ENCODE data around the gene CFDP1.

Gene CFDP1

GRCh38 chr16:75420987-75421819 lies 12.1 kb downstream of the CFDP1 start:
- Histone ChIP-seq H3K9me3 (ENCODE audit: severe bottlenecking) (no peaks in the 10 kb centered on the region), H3K4me3 (ENCODE audit: low read depth, low read length) (no peak overlapping the region), H3K27ac (no peak overlapping the region), H3K36me3 (no peaks in the 10 kb centered on the region; the same call in 1 of the 2 replicates), H3K27me3 (ENCODE audit: insufficient read depth, low read depth, severe bottlenecking) (no peaks in the 10 kb centered on the region)
- peak; percentile 79 for DNase-seq
- no peak for TF ChIP-seq CTCF (IDR thresholded peaks at IDR 0.05; ENCODE audit: low read depth, low read length)

GRCh38 chr16:75416904-75417565 lies 16.3 kb downstream of the CFDP1 start:
- DNase-seq, result no peak
- no peak for TF ChIP-seq CTCF (IDR thresholded peaks at IDR 0.05; ENCODE audit: low read depth, low read length)
- Histone ChIP-seq H3K27ac (no peak overlapping the region), H3K4me3 (ENCODE audit: low read depth, low read length) (no peak overlapping the region), H3K9me3 (ENCODE audit: severe bottlenecking) (no peaks in the 10 kb centered on the region), H3K36me3 (peaks cover 16% of the 10 kb centered on the region), H3K27me3 (ENCODE audit: insufficient read depth, low read depth, severe bottlenecking) (no peaks in the 10 kb centered on the region)

- no peak for TF ChIP-seq CTCF (IDR thresholded peaks at IDR 0.05; ENCODE audit: low read depth, low read length)
- Histone ChIP-seq H3K4me3 (ENCODE audit: low read depth, low read length) (no peak overlapping the region), H3K27me3 (ENCODE audit: insufficient read depth, low read depth, severe bottlenecking) (no peaks in the 10 kb centered on the region), H3K27ac (no peak overlapping the region), H3K9me3 (ENCODE audit: severe bottlenecking) (no peaks in the 10 kb centered on the region), H3K36me3 (peaks cover 30% of the 10 kb centered on the region)
- no peak for DNase-seq
Observed at GRCh38 chr16:75415169-75415905, 18.0 kb downstream of the CFDP1 start.

- no peak for TF ChIP-seq CTCF (IDR thresholded peaks at IDR 0.05; ENCODE audit: low read depth, low read length)
- Histone ChIP-seq H3K36me3 (peaks cover 42% of the 10 kb centered on the region), H3K4me3 (ENCODE audit: low read depth, low read length) (no peak overlapping the region), H3K9me3 (ENCODE audit: severe bottlenecking) (no peaks in the 10 kb centered on the region), H3K27me3 (ENCODE audit: insufficient read depth, low read depth, severe bottlenecking) (no peaks in the 10 kb centered on the region), H3K27ac (no peak overlapping the region)
- no peak for DNase-seq
Observed at GRCh38 chr16:75413951-75414350, 19.4 kb downstream of the CFDP1 start.

GRCh38 chr16:75406943-75407342 lies 26.4 kb downstream of the CFDP1 start:
- Histone ChIP-seq H3K36me3 (peaks cover 67% of the 10 kb centered on the region), H3K27me3 (ENCODE audit: insufficient read depth, low read depth, severe bottlenecking) (no peaks in the 10 kb centered on the region), H3K4me3 (ENCODE audit: low read depth, low read length) (no peak overlapping the region), H3K27ac (no peak overlapping the region), H3K9me3 (ENCODE audit: severe bottlenecking) (no peaks in the 10 kb centered on the region)
- no peak for TF ChIP-seq CTCF (IDR thresholded peaks at IDR 0.05; ENCODE audit: low read depth, low read length)
- DNase-seq, result no peak

Measured in WERI-Rb-1 (cell line).